Jurkat, Clone E6-1 (cell line): ENCODE results near the gene MAP1A.

Experiments
- DNase-seq: peaks from one replicate; pipeline ENCODE4 v3.0.0-alpha.2; 2011; ENCODE audit warnings: low read depth, low spot score
- H3K4me3 ChIP-seq: 2 replicates; pipeline ENCODE4 v1.5.1; 2011; ENCODE audit warnings: mild to moderate bottlenecking, low read length, control low read depth, moderate library complexity

The MAP1A gene

GRCh38 chr15:43509660-43510199 is 7.7 kb upstream of the MAP1A start:
- peak overlapping the region; percentile 78 for H3K4me3 ChIP-seq
- DNase-seq: no peak

GRCh38 chr15:43510200-43511011 is 7.0 kb upstream of the MAP1A start:
- peak overlapping the region; percentile 78 for H3K4me3 ChIP-seq
- DNase-seq: peak; percentile 97

- no peak for DNase-seq
- peak overlapping the region; percentile 78 for H3K4me3 ChIP-seq
Measured at GRCh38 chr15:43511012-43511885, 6.2 kb upstream of the MAP1A start.

- no peak for DNase-seq
- H3K4me3 ChIP-seq: no peak overlapping the region
Measured at GRCh38 chr15:43513550-43513949, 3.9 kb upstream of the MAP1A start.

- H3K4me3 ChIP-seq: no peak overlapping the region
- DNase-seq: peak; percentile 51
Measured at GRCh38 chr15:43514241-43515057, 3.0 kb upstream of the MAP1A start.

- no peak for DNase-seq
Measured at GRCh38 chr15:43515741-43516140, 1.7 kb upstream of the MAP1A start.

GRCh38 chr15:43516185-43516584 is 1.2 kb upstream of the MAP1A start:
- no peak for DNase-seq
- H3K4me3 ChIP-seq: no peak overlapping the region

More at GRCh38 chr15:43515741-43516140, 1.7 kb upstream of the MAP1A start:
- H3K4me3 ChIP-seq: no peak overlapping the region

- H3K4me3 ChIP-seq: peak overlapping the region; percentile 96
- no peak for DNase-seq
Measured at GRCh38 chr15:43516801-43517353, 531 bp upstream of the MAP1A start.

GRCh38 chr15:43518197-43518761 is 871 bp downstream of the MAP1A start:
- peak overlapping the region; percentile 96 for H3K4me3 ChIP-seq
- DNase-seq: peak; percentile 88

GRCh38 chr15:43519196-43519595 is 1.8 kb downstream of the MAP1A start:
- no peak for DNase-seq
- H3K4me3 ChIP-seq: peak overlapping the region; percentile 96

GRCh38 chr15:43520138-43520537 is 2.7 kb downstream of the MAP1A start:
- H3K4me3 ChIP-seq: no peak overlapping the region
- no peak for DNase-seq

- no peak overlapping the region for H3K4me3 ChIP-seq
- no peak for DNase-seq
Measured at GRCh38 chr15:43521419-43521818, 4.0 kb downstream of the MAP1A start.

GRCh38 chr15:43522247-43522646 is 4.8 kb downstream of the MAP1A start:
- H3K4me3 ChIP-seq: no peak overlapping the region
- no peak for DNase-seq

- no peak overlapping the region for H3K4me3 ChIP-seq
- DNase-seq: no peak
Measured at GRCh38 chr15:43523646-43524045, 6.2 kb downstream of the MAP1A start.

GRCh38 chr15:43524254-43524845 is 6.9 kb downstream of the MAP1A start:
- no peak for DNase-seq
- H3K4me3 ChIP-seq: no peak overlapping the region

- no peak for DNase-seq
- no peak overlapping the region for H3K4me3 ChIP-seq
Measured at GRCh38 chr15:43525131-43525530, 7.7 kb downstream of the MAP1A start.

- no peak for DNase-seq
- H3K4me3 ChIP-seq: no peak overlapping the region
Measured at GRCh38 chr15:43526261-43526930, 9.0 kb downstream of the MAP1A start.
